Measurements from ENCODE around the gene TANGO6.

Gene TANGO6

GRCh38 chr16:69111876-69112230 lies 268.5 kb downstream of the TANGO6 start:
- peaks cover 49% of the 10 kb centered on the region for H3K36me3 ChIP-seq (ENCODE audit: insufficient read depth, low read length)
- no peak for DNase-seq
- TF ChIP-seq EZH2 (IDR thresholded peaks at IDR 0.05; ENCODE audit: borderline replicate concordance, low read depth, low read length, severe bottlenecking) (no peak), CTCF (IDR thresholded peaks at IDR 0.05; ENCODE audit: borderline replicate concordance, extremely low read depth, low read length, poor library complexity, severe bottlenecking) (no peak)
- peaks cover 3% of the 10 kb centered on the region for H3K4me1 ChIP-seq (ENCODE audit: insufficient read depth, low read length)
- H3K27ac ChIP-seq (ENCODE audit: low read length): no peak overlapping the region
- peaks cover under 1% of the 10 kb centered on the region for H3K27me3 ChIP-seq (ENCODE audit: insufficient read depth, low read length, poor library complexity)
- H3K9ac ChIP-seq (ENCODE audit: low read depth, low read length): no peak overlapping the region
- H3K9me3 ChIP-seq (ENCODE audit: insufficient read depth, low read length, severe bottlenecking): no peaks in the 10 kb centered on the region
- no peaks in the 10 kb centered on the region for H3K79me2 ChIP-seq (ENCODE audit: insufficient read depth, low read length)
- peaks cover 71% of the 10 kb centered on the region for H4K20me1 ChIP-seq (ENCODE audit: insufficient read depth, low read length)
- no peak overlapping the region for H3K4me2 ChIP-seq (ENCODE audit: insufficient read depth, low read length)
- H3K4me3 ChIP-seq (ENCODE audit: low read depth in 1 of 2, low read length in 2 of 2): no peak overlapping the region
- no peak overlapping the region for H2AFZ ChIP-seq (ENCODE audit: low read depth, low read length)
- ATAC-seq (ENCODE audit: insufficient read depth, low read depth): no peak

GRCh38 chr16:69112285-69113129 lies 269.2 kb downstream of the TANGO6 start:
- Histone ChIP-seq H3K27me3 (ENCODE audit: insufficient read depth, low read length, poor library complexity) (no peaks in the 10 kb centered on the region), H3K9me3 (ENCODE audit: insufficient read depth, low read length, severe bottlenecking) (no peaks in the 10 kb centered on the region), H2AFZ (ENCODE audit: low read depth, low read length) (no peak overlapping the region), H3K4me3 (ENCODE audit: low read depth in 1 of 2, low read length in 2 of 2) (no peak overlapping the region), H3K79me2 (ENCODE audit: insufficient read depth, low read length) (no peaks in the 10 kb centered on the region), H4K20me1 (ENCODE audit: insufficient read depth, low read length) (peaks cover 69% of the 10 kb centered on the region), H3K27ac (ENCODE audit: low read length) (no peak overlapping the region), H3K4me2 (ENCODE audit: insufficient read depth, low read length) (no peak overlapping the region), H3K36me3 (ENCODE audit: insufficient read depth, low read length) (peaks cover 54% of the 10 kb centered on the region), H3K9ac (ENCODE audit: low read depth, low read length) (no peak overlapping the region), H3K4me1 (ENCODE audit: insufficient read depth, low read length) (no peaks in the 10 kb centered on the region)
- ATAC-seq (ENCODE audit: insufficient read depth, low read depth) (peak; percentile 79), DNase-seq (peak; percentile 55)
- TF ChIP-seq EZH2 (IDR thresholded peaks at IDR 0.05; ENCODE audit: borderline replicate concordance, low read depth, low read length, severe bottlenecking) (no peak), CTCF (IDR thresholded peaks at IDR 0.05; ENCODE audit: borderline replicate concordance, extremely low read depth, low read length, poor library complexity, severe bottlenecking) (peak; percentile 85)

- Histone ChIP-seq H3K4me3 (ENCODE audit: low read depth in 1 of 2, low read length in 2 of 2) (no peak overlapping the region), H3K9ac (ENCODE audit: low read depth, low read length) (no peak overlapping the region), H3K27me3 (ENCODE audit: insufficient read depth, low read length, poor library complexity) (no peaks in the 10 kb centered on the region), H3K79me2 (ENCODE audit: insufficient read depth, low read length) (peaks cover 5% of the 10 kb centered on the region; the same call in 1 of the 2 replicates), H2AFZ (ENCODE audit: low read depth, low read length) (no peak overlapping the region), H3K27ac (ENCODE audit: low read length) (no peak overlapping the region), H3K4me2 (ENCODE audit: insufficient read depth, low read length) (no peak overlapping the region), H3K36me3 (ENCODE audit: insufficient read depth, low read length) (peaks cover 61% of the 10 kb centered on the region), H3K4me1 (ENCODE audit: insufficient read depth, low read length) (no peaks in the 10 kb centered on the region), H3K9me3 (ENCODE audit: insufficient read depth, low read length, severe bottlenecking) (no peaks in the 10 kb centered on the region), H4K20me1 (ENCODE audit: insufficient read depth, low read length) (peaks cover 68% of the 10 kb centered on the region)
- TF ChIP-seq EZH2 (IDR thresholded peaks at IDR 0.05; ENCODE audit: borderline replicate concordance, low read depth, low read length, severe bottlenecking) (no peak), CTCF (IDR thresholded peaks at IDR 0.05; ENCODE audit: borderline replicate concordance, extremely low read depth, low read length, poor library complexity, severe bottlenecking) (no peak)
- ATAC-seq (ENCODE audit: insufficient read depth, low read depth): peak; percentile 27; the same call in 1 of the 3 replicates
- DNase-seq: no peak
Measured at GRCh38 chr16:69113216-69113615, 269.9 kb downstream of the TANGO6 start.

Data from DND-41 (cell line).